HL-60 (cell line): ENCODE data around the gene PAOX.
A peak's percentile ranks its signal among the peaks of the same experiment; 100 is the strongest.

Experiments
- DNase-seq, 2 experiments: peaks; one replicate each; pipeline ENCODE4 v3.0.0-alpha.2; 2010 to 2020; ENCODE audit warnings: low read depth in 1 of 2, low spot score in 1 of 2
- H3K27ac ChIP-seq: fragments of 250-450 bp; sonication (Bioruptor Pico); replicated peaks from 2 replicates; pipeline ENCODE4 v1.5.1; 2020; ENCODE audit warnings: mild to moderate bottlenecking, moderate library complexity
- H3K27me3 ChIP-seq: fragments of 250-450 bp; sonication (Bioruptor Pico); 2 replicates; pipeline ENCODE4 v1.5.1; 2021; ENCODE audit warnings: mild to moderate bottlenecking, moderate library complexity; ENCODE audit not compliant: insufficient read depth, poor library complexity, severe bottlenecking
- H3K4me3 ChIP-seq: replicated peaks from 2 replicates; pipeline ENCODE4 v1.5.1; 2011; ENCODE audit warnings: mild to moderate bottlenecking, control low read depth, low read length; ENCODE audit not compliant: insufficient read depth
- GABPA ChIP-seq: IDR thresholded peaks from 2 replicates; pipeline ENCODE4 v1.6.1; 2012; ENCODE audit warnings: low read depth
- POLR2AphosphoS5 ChIP-seq: IDR thresholded peaks from 2 replicates; pipeline ENCODE4 v1.6.1; 2012; ENCODE audit warnings: low read depth
- SPI1 ChIP-seq: IDR thresholded peaks from 2 replicates; pipeline ENCODE4 v1.6.1; 2012; ENCODE audit warnings: low read depth, mild to moderate bottlenecking, borderline replicate concordance
- TF ChIP-seq, protein P1 (sequence below): IDR thresholded peaks from one replicate; pipeline ENCODE4 v1.5.1; 2011; ENCODE audit warnings: low read length, control low read depth, inconsistent platforms; ENCODE audit not compliant: insufficient read depth
- TF ChIP-seq, protein P2 (sequence below): IDR thresholded peaks from 2 replicates; pipeline ENCODE4 v1.6.1; 2012; ENCODE audit warnings: low read depth; ENCODE audit not compliant: insufficient replicate concordance

PAOX gene

DNA sequence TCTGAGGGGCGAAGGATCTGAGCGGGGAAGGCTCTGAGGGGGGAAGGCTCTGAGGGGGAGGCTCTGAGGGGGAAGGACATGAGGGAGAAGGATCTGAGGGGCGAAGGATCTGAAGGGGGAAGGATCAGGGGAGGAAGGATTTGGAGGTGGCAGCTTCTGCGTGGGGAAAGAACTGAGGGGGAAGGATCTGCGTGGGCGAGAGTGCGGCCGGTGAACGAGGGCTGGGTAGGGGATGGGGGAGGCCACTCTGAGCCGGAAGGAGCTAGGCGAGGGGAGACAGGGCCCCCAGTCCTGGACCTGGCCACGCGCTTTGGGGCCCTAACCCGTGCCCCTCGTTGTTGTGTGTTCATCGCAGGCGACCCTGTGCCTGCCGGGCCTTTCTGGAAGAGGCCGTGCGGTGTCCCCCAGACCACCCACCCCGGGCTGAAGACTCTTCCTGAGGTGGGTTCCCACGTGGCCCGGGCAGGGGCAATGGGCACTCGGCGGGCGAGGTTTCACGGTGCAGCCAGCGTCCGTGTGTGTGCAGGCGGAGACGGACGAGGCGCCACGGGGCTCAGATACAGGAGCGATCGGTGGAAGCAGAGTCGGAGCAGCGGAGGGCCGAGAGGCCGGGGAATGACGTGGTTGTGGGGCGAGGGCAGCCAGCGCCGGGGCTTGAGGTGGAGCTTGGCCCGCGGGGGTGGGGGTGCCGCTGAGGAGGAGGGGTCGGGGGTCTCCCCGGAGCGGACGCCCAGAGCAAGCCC is 44.4 kb upstream of the PAOX start:
- TF ChIP-seq, protein P1, sequence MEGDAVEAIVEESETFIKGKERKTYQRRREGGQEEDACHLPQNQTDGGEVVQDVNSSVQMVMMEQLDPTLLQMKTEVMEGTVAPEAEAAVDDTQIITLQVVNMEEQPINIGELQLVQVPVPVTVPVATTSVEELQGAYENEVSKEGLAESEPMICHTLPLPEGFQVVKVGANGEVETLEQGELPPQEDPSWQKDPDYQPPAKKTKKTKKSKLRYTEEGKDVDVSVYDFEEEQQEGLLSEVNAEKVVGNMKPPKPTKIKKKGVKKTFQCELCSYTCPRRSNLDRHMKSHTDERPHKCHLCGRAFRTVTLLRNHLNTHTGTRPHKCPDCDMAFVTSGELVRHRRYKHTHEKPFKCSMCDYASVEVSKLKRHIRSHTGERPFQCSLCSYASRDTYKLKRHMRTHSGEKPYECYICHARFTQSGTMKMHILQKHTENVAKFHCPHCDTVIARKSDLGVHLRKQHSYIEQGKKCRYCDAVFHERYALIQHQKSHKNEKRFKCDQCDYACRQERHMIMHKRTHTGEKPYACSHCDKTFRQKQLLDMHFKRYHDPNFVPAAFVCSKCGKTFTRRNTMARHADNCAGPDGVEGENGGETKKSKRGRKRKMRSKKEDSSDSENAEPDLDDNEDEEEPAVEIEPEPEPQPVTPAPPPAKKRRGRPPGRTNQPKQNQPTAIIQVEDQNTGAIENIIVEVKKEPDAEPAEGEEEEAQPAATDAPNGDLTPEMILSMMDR: no peak
- TF ChIP-seq, protein P2, sequence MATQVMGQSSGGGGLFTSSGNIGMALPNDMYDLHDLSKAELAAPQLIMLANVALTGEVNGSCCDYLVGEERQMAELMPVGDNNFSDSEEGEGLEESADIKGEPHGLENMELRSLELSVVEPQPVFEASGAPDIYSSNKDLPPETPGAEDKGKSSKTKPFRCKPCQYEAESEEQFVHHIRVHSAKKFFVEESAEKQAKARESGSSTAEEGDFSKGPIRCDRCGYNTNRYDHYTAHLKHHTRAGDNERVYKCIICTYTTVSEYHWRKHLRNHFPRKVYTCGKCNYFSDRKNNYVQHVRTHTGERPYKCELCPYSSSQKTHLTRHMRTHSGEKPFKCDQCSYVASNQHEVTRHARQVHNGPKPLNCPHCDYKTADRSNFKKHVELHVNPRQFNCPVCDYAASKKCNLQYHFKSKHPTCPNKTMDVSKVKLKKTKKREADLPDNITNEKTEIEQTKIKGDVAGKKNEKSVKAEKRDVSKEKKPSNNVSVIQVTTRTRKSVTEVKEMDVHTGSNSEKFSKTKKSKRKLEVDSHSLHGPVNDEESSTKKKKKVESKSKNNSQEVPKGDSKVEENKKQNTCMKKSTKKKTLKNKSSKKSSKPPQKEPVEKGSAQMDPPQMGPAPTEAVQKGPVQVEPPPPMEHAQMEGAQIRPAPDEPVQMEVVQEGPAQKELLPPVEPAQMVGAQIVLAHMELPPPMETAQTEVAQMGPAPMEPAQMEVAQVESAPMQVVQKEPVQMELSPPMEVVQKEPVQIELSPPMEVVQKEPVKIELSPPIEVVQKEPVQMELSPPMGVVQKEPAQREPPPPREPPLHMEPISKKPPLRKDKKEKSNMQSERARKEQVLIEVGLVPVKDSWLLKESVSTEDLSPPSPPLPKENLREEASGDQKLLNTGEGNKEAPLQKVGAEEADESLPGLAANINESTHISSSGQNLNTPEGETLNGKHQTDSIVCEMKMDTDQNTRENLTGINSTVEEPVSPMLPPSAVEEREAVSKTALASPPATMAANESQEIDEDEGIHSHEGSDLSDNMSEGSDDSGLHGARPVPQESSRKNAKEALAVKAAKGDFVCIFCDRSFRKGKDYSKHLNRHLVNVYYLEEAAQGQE: no peak
- TF ChIP-seq GABPA (no peak), SPI1 (no peak), POLR2AphosphoS5 (no peak)
- no peak for DNase-seq
- no peak overlapping the region for H3K27ac ChIP-seq
- H3K27me3 ChIP-seq: peaks cover 29% of the 10 kb centered on the region
- no peak overlapping the region for H3K4me3 ChIP-seq

DNA sequence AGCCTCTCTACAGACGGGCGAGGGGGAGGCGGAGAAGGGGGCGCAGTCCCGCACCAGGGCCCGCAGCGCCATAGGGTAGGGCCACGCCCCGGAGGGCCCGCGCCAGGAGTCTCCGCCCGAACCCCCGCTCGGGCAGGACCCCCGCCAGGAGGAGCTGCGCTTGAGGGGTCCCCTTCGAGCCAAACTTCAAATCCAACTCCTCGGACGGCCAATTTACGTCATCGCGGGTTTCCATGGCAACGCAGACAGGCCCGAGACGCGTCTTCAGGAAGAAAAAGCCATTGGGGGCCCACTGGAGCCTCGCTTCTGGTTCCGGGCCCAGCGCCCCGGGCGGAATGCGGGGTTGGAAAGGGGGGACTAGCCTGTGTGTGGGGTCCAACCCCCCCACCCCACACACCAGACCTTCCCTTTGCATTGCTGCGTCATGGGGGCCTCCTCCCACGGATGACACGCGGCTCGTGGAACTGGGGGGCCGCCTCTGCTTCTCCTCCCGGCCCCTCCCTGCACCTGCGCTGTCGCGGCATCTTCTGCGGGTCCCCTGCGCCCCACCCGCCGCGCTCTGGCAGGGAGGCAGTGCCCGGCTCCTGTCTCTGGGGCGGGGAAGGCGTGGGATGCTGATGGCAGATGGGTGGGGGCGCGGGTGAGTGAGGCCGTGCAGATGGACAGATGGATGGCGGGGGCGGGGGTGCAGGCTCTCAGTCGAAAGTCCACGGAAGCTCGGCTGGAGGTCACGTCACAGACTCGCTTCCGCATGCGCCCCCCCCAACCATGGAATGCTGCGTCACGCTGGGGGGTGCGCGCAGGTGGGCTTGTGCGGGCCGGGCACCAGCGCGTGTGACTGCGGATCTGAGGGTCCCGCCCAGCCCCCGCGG is 43.6 kb upstream of the PAOX start:
- TF ChIP-seq, protein P1: no peak
- peak in 1 of 2 experiments; percentile 38 for DNase-seq
- Histone ChIP-seq H3K4me3 (no peak overlapping the region), H3K27ac (no peak overlapping the region), H3K27me3 (peaks cover 29% of the 10 kb centered on the region)

DNA sequence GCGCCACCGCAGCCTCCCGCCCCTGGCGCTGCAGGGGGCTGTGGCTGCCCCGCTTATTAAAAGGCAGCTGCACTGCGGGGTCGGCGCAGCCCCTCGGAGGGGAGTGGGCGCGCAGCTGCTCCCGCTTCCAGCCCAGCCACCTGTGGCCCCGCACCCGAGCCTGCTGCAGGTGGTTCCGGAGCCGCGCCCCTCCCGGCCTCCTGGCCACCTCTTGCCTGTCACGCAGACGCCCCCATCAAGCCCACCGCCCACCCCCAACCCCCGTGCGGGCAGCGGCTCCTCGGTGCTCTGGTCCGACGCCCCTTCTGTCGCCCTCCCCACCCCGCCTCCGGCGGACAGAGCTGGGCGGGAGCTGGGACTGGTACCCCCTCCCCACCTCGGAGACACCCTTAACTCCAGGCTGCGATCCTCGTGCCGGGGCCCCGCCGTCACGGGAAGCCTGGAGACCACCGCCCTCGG is 42.9 kb upstream of the PAOX start:
- no peak overlapping the region for H3K4me3 ChIP-seq
- H3K27me3 ChIP-seq: peaks cover 29% of the 10 kb centered on the region
- no peak overlapping the region for H3K27ac ChIP-seq
- TF ChIP-seq GABPA (no peak), SPI1 (no peak), POLR2AphosphoS5 (no peak)
- TF ChIP-seq, protein P1: no peak
- TF ChIP-seq, protein P2: no peak
- no peak for DNase-seq
